Erythroblast (primary cell): ENCODE data around the gene CFAP61.

ENCODE experiments used
- GATA1 ChIP-seq: IDR thresholded peaks from 2 replicates; pipeline ENCODE4 v1.6.1; 2011; ENCODE audit warnings: low read depth, mild to moderate bottlenecking, control low read depth, low read length, moderate library complexity
- POLR2A ChIP-seq: IDR thresholded peaks from 2 replicates; pipeline ENCODE4 v1.6.1; 2011; ENCODE audit warnings: mild to moderate bottlenecking, low read length

DNA sequence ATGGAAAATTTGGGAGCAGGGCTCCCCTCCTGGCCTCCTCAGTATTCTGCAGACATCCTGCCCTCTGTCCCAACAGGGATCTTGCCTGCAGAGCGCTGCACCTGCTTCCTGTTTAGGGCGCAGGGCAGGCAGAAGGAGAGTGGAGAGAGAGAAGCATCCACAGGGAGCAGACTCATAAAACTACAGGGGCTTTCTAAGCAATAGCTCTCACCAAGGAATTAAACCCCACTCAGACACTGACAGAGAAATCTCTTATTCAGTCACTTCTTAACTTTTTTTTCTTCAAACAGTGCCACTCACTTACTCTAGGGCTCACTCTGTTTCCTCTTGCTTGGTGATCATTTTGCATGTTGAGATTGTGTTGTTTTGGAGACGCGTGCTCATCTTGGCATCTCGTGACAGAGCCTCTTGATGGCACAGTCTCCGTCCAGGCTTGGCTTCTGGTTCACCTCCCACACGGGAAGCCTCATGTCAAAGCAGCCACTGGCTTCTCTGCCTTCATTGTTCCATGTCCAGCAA is 162.5 kb downstream of the CFAP61 start:
- TF ChIP-seq POLR2A (no peak), GATA1 (no peak)
